Activated CD8-positive, alpha-beta T cell treated with anti-CD3 and anti-CD28 coated beads for 36 hours (primary cell): ENCODE data around the gene CADPS. TPM values are rescaled to one million over a fixed set of nuclear protein-coding genes. Genes with fewer than 3 reads are reported as not detected.

Source experiments
- ATAC-seq: fragments of 200-7000 bp; cut with Tn5 transposase; one replicate; pipeline ENCODE4 v1.10.0; 2021; ENCODE audit warnings: mild to moderate bottlenecking, moderate library complexity
- CTCF ChIA-PET: fragments of 350-600 bp; sonication (Branson Sonifier 250); formaldehyde crosslinking; loops from one replicate; lab custom pipeline; 2021; ENCODE audit warnings: antibody characterized with exemption; lab: Charles Lee
- POLR2A ChIA-PET: fragments of 350-600 bp; sonication (Branson Sonifier 250); formaldehyde crosslinking; loops from one replicate; lab custom pipeline; 2021; ENCODE audit warnings: antibody characterized with exemption; lab: Charles Lee
- DNase-seq: peaks from one replicate; pipeline ENCODE4 v3.0.0-alpha.2; 2020
- H3K27ac Mint-ChIP-seq: one replicate; pipeline ENCODE4 v1.8.0; 2021; ENCODE audit warnings: mild to moderate bottlenecking, mixed read lengths
- H3K27me3 Mint-ChIP-seq: one replicate; pipeline ENCODE4 v1.8.0; 2021; ENCODE audit warnings: mixed read lengths
- H3K36me3 Mint-ChIP-seq: one replicate; pipeline ENCODE4 v1.8.0; 2021; ENCODE audit warnings: low read depth, mixed read lengths
- H3K4me1 Mint-ChIP-seq: one replicate; pipeline ENCODE4 v1.8.0; 2021; ENCODE audit warnings: low read depth, mixed read lengths
- H3K4me3 Mint-ChIP-seq: one replicate; pipeline ENCODE4 v1.8.0; 2021; ENCODE audit warnings: mild to moderate bottlenecking, moderate library complexity, mixed read lengths
- H3K9me3 Mint-ChIP-seq: one replicate; pipeline ENCODE4 v1.8.0; 2021; ENCODE audit warnings: mixed read lengths
- intact Hi-C: fragments of 100-400 bp; cut with micrococcal nuclease; formaldehyde crosslinking; loops from one replicate; pipeline ENCODE4 v1.10.0; 2022
- total RNA-seq, 2 experiments: library from RNA; stranded (reverse); gene quantifications; one replicate each; pipeline ENCODE4 v1.2.3, GENCODE V29; 2021
- TF ChIP-seq, protein P1 (sequence below): fragments of 200-600 bp; IDR thresholded peaks from one replicate; pipeline ENCODE4 v1.8.0; 2022; ENCODE audit warnings: antibody characterized with exemption, mild to moderate bottlenecking

The CADPS gene
- total RNA-seq, 2 experiments from 2014 or later = not detected

GRCh38 chr3:62724503-62724902 lies 150.7 kb downstream of the CADPS start:
- no peaks in the 10 kb centered on the region for H3K4me1 Mint-ChIP-seq
- CTCF ChIA-PET = no interaction called here
- ATAC-seq = no peak

GRCh38 chr3:62723914-62724217 lies 151.3 kb downstream of the CADPS start:
- POLR2A ChIA-PET = no interaction called here
- Mint-ChIP-seq H3K27me3 (no peaks in the 10 kb centered on the region), H3K9me3 (no peaks in the 10 kb centered on the region), H3K4me1 (no peaks in the 10 kb centered on the region), H3K36me3 (no peaks in the 10 kb centered on the region), H3K4me3 (no peak overlapping the region), H3K27ac (no peak overlapping the region)
- TF ChIP-seq, protein P1, sequence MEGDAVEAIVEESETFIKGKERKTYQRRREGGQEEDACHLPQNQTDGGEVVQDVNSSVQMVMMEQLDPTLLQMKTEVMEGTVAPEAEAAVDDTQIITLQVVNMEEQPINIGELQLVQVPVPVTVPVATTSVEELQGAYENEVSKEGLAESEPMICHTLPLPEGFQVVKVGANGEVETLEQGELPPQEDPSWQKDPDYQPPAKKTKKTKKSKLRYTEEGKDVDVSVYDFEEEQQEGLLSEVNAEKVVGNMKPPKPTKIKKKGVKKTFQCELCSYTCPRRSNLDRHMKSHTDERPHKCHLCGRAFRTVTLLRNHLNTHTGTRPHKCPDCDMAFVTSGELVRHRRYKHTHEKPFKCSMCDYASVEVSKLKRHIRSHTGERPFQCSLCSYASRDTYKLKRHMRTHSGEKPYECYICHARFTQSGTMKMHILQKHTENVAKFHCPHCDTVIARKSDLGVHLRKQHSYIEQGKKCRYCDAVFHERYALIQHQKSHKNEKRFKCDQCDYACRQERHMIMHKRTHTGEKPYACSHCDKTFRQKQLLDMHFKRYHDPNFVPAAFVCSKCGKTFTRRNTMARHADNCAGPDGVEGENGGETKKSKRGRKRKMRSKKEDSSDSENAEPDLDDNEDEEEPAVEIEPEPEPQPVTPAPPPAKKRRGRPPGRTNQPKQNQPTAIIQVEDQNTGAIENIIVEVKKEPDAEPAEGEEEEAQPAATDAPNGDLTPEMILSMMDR = no peak
- CTCF ChIA-PET = no interaction called here
- DNase-seq (no peak), ATAC-seq (no peak)
- intact Hi-C loops = no loop called here

More at GRCh38 chr3:62724503-62724902, 150.7 kb downstream of the CADPS start:
- Mint-ChIP-seq H3K27me3 (no peaks in the 10 kb centered on the region), H3K4me3 (no peak overlapping the region), H3K9me3 (no peaks in the 10 kb centered on the region), H3K36me3 (no peaks in the 10 kb centered on the region), H3K27ac (no peak overlapping the region)
- DNase-seq = no peak
- intact Hi-C loops = no loop called here
- TF ChIP-seq, protein P1 = no peak
- POLR2A ChIA-PET = no interaction called here

DNA sequence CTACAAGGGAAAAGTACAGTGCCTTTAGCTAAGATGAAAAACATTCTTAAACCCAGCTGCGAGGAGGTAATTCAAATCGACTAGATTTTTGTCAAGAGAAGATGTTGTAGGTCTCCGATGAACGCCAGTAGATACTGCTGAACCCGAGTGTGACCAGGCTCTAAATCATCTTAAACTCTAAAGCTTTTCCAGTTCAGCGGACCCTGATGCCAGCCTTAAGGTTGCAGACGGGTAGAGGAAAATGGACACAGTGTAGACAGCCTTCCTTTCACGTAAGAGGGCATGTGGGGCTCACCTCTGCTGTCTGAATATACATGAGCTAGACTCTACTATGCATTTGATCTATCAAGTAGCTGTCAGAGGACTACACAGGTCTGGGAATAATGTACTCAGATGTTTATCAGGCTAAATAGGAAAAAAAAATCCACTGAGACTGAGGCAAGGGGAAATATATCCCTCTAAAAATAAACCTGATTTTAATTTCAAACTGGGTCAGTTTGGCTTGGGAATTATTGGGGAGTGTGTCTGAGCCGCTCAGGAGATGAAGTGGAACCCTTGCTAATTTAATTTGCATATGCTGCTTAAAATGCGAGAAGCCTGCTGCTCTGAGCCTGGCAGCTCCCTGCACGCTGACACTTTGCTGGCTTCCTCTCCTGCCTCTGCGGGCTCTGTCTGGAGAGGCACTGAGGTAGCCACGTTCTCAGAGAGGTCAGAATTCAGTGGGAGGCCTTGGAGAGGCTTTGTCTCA lies 151.9 kb downstream of the CADPS start:
- POLR2A ChIA-PET = no interaction called here
- ATAC-seq (no peak), DNase-seq (no peak)
- TF ChIP-seq, protein P1 = no peak
- intact Hi-C loops = no loop called here
- Mint-ChIP-seq H3K4me3 (no peak overlapping the region), H3K36me3 (no peaks in the 10 kb centered on the region), H3K4me1 (no peaks in the 10 kb centered on the region), H3K27me3 (no peaks in the 10 kb centered on the region), H3K9me3 (no peaks in the 10 kb centered on the region), H3K27ac (no peak overlapping the region)
- CTCF ChIA-PET = no interaction called here

DNA sequence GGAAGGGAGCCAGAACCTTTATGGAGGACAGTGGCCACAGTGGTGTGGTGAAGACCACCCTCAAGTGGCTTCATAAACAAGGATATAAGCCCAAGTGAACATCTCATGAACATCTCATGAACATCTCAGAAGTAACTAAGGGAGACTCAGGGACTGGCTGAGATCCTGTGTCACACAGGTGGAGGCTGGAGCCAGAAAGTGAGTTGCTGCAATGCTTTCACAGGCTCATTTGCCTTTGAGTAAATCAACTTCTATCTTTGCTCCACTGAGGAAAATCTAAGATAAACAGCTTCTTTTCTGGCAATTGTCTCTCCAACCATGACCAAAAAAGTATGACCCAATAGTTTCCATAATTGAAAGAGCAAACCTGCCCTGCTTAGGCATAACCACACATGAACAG lies 152.9 kb downstream of the CADPS start:
- no peaks in the 10 kb centered on the region for H3K4me1 Mint-ChIP-seq
- no peaks in the 10 kb centered on the region for H3K27me3 Mint-ChIP-seq
- no peak overlapping the region for H3K27ac Mint-ChIP-seq
- H3K9me3 Mint-ChIP-seq = no peaks in the 10 kb centered on the region
- H3K4me3 Mint-ChIP-seq = no peak overlapping the region
- POLR2A ChIA-PET = no interaction called here
- no peak for DNase-seq
- CTCF ChIA-PET = no interaction called here
- no peak for ATAC-seq
- TF ChIP-seq, protein P1 = no peak
- intact Hi-C loops = no loop called here
- no peaks in the 10 kb centered on the region for H3K36me3 Mint-ChIP-seq

GRCh38 chr3:62718515-62719320 lies 156.5 kb downstream of the CADPS start:
- DNase-seq (no peak), ATAC-seq (no peak)
- H3K9me3 Mint-ChIP-seq = no peaks in the 10 kb centered on the region
- intact Hi-C loops = no loop called here
- no peaks in the 10 kb centered on the region for H3K27me3 Mint-ChIP-seq
- ChIA-PET POLR2A (no interaction called here), CTCF (no interaction called here)
- no peaks in the 10 kb centered on the region for H3K36me3 Mint-ChIP-seq
- TF ChIP-seq, protein P1 = no peak
- H3K4me3 Mint-ChIP-seq = no peak overlapping the region
- H3K27ac Mint-ChIP-seq = no peak overlapping the region
- no peaks in the 10 kb centered on the region for H3K4me1 Mint-ChIP-seq
